ENCODE results near the gene GREM2. TPM values are rescaled to one million over a fixed set of nuclear protein-coding genes. Genes with fewer than 3 reads are reported as not detected.

GREM2 gene
- total RNA-seq, 1 donor from 2014 or later, result 3.7 TPM

GRCh38 chr1:240464099-240464498 is 147.9 kb downstream of the GREM2 start:
- DNase-seq, result no peak
- peaks cover 34% of the 10 kb centered on the region for H3K4me1 Mint-ChIP-seq (ENCODE audit: low read depth, unreplicated experiment)
- H3K9me3 Mint-ChIP-seq (ENCODE audit: unreplicated experiment), result peaks cover 9% of the 10 kb centered on the region
- no peak for TF ChIP-seq CTCF (IDR thresholded peaks at IDR 0.05; ENCODE audit: partially characterized antibody, unreplicated experiment)
- H3K36me3 Mint-ChIP-seq (ENCODE audit: unreplicated experiment), result peaks cover 6% of the 10 kb centered on the region
- H3K27me3 Mint-ChIP-seq (ENCODE audit: unreplicated experiment), result peaks cover 11% of the 10 kb centered on the region
- H3K27ac Mint-ChIP-seq (ENCODE audit: unreplicated experiment), result no peak overlapping the region
- H3K4me3 Mint-ChIP-seq (ENCODE audit: unreplicated experiment), result no peak overlapping the region

GRCh38 chr1:240462766-240463395 is 149.1 kb downstream of the GREM2 start:
- peaks cover 6% of the 10 kb centered on the region for H3K27me3 Mint-ChIP-seq (ENCODE audit: unreplicated experiment)
- H3K27ac Mint-ChIP-seq (ENCODE audit: unreplicated experiment), result no peak overlapping the region
- no peak overlapping the region for H3K4me3 Mint-ChIP-seq (ENCODE audit: unreplicated experiment)
- no peak for DNase-seq
- peaks cover 26% of the 10 kb centered on the region for H3K4me1 Mint-ChIP-seq (ENCODE audit: low read depth, unreplicated experiment)
- no peaks in the 10 kb centered on the region for H3K36me3 Mint-ChIP-seq (ENCODE audit: unreplicated experiment)
- H3K9me3 Mint-ChIP-seq (ENCODE audit: unreplicated experiment), result peaks cover 2% of the 10 kb centered on the region
- no peak for TF ChIP-seq CTCF (IDR thresholded peaks at IDR 0.05; ENCODE audit: partially characterized antibody, unreplicated experiment)

- Mint-ChIP-seq H3K27me3 (ENCODE audit: unreplicated experiment) (peaks cover 7% of the 10 kb centered on the region), H3K4me1 (ENCODE audit: low read depth, unreplicated experiment) (peaks cover 26% of the 10 kb centered on the region), H3K27ac (ENCODE audit: unreplicated experiment) (no peak overlapping the region), H3K9me3 (ENCODE audit: unreplicated experiment) (peaks cover 4% of the 10 kb centered on the region), H3K36me3 (ENCODE audit: unreplicated experiment) (no peaks in the 10 kb centered on the region), H3K4me3 (ENCODE audit: unreplicated experiment) (no peak overlapping the region)
- no peak for TF ChIP-seq CTCF (IDR thresholded peaks at IDR 0.05; ENCODE audit: partially characterized antibody, unreplicated experiment)
- DNase-seq, result no peak
Observed at GRCh38 chr1:240462277-240462676, 149.7 kb downstream of the GREM2 start.

GRCh38 chr1:240457203-240457602 is 154.8 kb downstream of the GREM2 start:
- Mint-ChIP-seq H3K4me1 (ENCODE audit: low read depth, unreplicated experiment) (peaks cover 2% of the 10 kb centered on the region), H3K9me3 (ENCODE audit: unreplicated experiment) (peaks cover 2% of the 10 kb centered on the region), H3K36me3 (ENCODE audit: unreplicated experiment) (no peaks in the 10 kb centered on the region), H3K27ac (ENCODE audit: unreplicated experiment) (no peak overlapping the region), H3K27me3 (ENCODE audit: unreplicated experiment) (peaks cover 5% of the 10 kb centered on the region), H3K4me3 (ENCODE audit: unreplicated experiment) (no peak overlapping the region)
- TF ChIP-seq CTCF (IDR thresholded peaks at IDR 0.05; ENCODE audit: partially characterized antibody, unreplicated experiment), result no peak
- DNase-seq, result no peak

- Mint-ChIP-seq H3K4me1 (ENCODE audit: low read depth, unreplicated experiment) (peaks cover 5% of the 10 kb centered on the region), H3K27ac (ENCODE audit: unreplicated experiment) (no peak overlapping the region), H3K36me3 (ENCODE audit: unreplicated experiment) (no peaks in the 10 kb centered on the region), H3K27me3 (ENCODE audit: unreplicated experiment) (peaks cover 13% of the 10 kb centered on the region), H3K4me3 (ENCODE audit: unreplicated experiment) (no peak overlapping the region), H3K9me3 (ENCODE audit: unreplicated experiment) (peaks cover 4% of the 10 kb centered on the region)
- peak; percentile 63 for TF ChIP-seq CTCF (IDR thresholded peaks at IDR 0.05; ENCODE audit: partially characterized antibody, unreplicated experiment)
- no peak for DNase-seq
Observed at GRCh38 chr1:240455228-240455821, 156.6 kb downstream of the GREM2 start.

Data from glutamatergic neuron (in vitro differentiated cells).